Renal cortical epithelial cell (primary cell): Measurements from ENCODE around the gene TPP1. TPM values are rescaled to one million over a fixed set of nuclear protein-coding genes. Genes with fewer than 3 reads are reported as not detected.

Source experiments
- DNase-seq: peaks from one replicate; pipeline ENCODE4 v3.0.0-alpha.2; 2011; ENCODE audit warnings: low read depth
- total RNA-seq: library from RNA; depleted of rRNA; stranded (reverse); fragments of >200 nt; gene quantifications from 2 replicates; pipeline ENCODE4 v1.2.3, GENCODE V29; 2014

TPP1 gene
- total RNA-seq, 1 donor from 2014 or later, result 107 TPM

DNA sequence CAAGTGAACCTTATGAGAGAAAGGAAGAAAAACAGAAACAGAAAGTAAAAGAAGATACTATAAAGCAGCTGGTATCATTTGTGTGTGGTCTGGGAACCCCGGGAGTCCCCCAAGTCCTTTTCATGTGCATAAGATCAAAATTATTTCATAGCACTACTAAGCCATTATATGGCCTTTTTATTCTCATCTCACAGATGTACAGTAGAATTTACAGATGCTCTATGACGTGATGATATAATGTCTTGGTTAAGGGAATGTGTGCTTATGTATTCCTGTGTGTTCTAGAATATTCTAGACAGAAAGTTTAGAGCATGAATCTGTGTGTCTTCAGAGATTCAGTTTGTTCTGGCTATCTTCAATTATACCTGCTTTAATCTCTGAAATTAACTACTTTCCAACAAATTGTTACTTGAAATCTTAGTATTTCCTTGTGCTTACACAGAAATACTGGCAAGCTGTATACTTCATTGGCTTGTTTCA lies 8.6 kb upstream of the TPP1 start:
- DNase-seq, result no peak

DNA sequence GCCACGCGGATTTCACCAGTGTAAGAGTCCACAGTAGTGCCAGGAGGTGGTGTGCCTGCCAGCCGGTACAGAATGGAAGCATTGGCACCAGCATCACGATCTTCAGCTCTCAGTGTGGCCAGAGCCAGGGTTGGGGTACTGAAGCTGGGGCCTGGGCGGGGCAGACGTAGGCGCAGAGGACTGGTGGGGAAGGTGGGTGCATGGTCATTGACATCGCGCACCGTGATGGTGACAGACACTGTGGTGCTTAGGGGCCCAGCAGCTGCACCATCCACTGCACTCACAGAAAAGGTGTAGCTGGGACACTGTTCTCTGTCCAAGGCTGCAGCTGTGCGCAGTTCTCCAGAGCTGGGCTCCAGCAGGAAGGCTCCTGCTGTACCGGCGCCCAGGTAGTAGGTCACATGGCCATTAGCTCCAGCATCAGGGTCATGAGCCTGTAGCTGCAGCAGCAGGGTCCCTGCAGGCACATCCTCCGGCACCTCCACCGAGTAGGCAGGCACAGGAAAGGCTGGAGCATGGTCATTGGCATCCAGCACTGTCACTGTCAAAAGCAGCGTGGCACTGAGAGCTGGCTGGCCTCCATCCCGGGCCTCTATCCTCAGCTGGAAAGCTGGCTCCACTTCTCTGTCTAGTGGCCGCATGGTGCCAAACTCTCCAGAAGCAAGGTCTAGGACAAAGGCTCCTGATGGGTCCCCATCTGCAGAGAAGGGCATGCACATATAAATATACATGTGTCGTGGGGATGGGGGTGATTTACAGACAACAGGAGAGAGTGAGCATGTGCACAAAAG lies 7.9 kb upstream of the TPP1 start:
- no peak for DNase-seq

DNA sequence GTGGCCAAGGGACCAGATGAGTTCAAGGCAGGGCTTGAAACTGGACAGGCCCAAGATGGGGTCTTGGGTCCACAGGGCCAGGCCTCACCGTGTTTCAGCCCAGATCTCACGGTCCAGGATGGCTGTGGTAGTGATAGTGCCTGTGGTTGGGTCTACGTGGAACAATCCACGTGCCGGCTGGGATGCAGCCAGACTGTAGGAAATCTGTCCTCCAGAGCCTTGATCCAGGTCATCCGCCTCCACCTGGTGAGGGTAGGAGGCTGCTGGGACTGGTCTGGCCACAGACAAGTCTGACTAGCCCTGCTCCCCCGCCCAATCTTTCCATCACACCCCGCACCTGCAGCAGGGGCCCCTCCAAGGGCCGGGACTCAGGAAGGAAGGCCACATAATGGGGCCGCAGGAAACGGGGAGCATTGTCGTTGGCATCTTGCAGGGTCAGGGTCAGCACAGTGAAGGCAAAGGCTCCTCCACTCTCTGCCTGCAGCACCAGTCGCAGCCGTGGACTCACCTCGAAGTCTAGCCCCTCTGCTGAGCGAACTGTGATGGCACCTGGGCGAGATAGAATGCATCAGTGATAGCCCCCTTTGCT lies 6.7 kb upstream of the TPP1 start:
- no peak for DNase-seq

DNA sequence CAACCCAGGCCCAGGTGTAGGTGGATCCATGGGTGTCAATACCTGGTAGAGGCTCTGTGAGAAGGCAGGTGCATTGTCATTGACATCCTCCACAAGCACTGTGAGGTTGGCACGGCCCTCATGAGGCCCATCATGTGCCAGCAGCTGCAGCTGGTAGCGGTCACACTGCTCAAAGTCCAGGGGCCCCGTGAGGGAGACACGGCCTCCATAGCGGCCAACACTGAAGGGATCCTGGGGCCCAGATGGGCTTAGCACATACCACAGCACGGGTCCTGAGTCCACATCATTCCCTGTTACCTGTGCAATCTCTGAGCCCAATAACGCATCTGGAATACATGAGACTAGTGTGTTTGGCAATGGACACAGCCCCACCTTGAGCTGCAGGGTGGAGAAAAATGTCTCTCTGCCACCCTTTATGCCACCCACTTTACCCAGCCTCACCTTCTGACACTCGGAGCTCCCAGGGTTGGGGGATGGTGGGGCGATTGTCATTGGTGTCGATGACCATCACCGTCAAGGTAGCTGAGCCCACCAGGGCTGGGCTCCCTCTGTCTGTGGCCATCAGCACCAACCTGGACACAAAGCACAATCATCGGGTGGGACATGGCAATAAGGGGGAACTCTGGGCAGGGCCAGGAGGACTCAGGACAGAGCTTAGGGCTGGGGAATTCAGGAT lies 6.1 kb upstream of the TPP1 start:
- DNase-seq, result no peak

DNA sequence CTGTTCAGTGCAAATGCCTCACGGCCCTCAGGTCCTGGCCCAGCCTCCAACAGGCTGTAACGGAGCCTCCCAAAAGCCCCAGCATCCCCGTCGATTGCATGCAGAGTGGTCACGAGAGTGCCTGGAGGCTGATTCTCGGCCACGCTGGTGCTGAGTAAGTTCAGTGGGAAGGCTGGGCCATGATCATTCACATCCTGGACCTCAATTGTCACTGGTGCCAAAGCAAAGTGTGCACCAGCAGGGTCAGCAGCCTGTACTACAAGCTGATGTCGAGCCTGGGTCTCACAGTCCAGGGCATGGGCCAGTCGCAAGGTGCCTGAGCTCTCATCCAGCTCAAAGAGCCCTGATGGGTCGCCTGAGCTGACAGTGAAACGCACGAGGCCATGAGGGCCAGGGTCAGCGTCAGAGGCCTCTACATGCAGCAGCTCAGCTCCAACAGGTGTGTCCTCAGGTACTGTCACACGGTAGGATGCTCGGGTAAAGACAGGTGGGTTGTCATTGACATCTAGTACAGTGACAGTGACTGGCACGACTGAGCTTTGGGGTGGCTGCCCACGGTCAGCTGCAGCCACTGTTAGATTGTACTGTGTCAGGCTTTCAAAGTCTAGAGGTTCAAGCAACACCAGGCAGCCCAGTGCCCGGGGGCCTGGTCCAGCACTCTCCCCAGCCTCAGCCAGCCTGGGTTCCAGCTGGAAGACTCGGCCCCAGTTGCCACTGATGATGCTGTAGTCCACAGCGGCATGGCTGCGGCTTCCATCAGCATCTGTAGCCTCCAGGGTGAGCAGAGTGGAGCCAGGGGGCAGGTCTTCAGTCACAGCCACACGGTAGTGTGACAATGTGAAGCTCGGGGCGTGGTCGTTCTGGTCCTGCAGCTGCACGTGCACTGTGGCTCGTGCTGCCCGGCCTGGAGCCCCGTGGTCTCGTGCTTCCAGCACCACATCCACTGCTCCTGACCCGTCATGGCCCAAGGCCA lies 4.5 kb upstream of the TPP1 start:
- DNase-seq, result no peak

DNA sequence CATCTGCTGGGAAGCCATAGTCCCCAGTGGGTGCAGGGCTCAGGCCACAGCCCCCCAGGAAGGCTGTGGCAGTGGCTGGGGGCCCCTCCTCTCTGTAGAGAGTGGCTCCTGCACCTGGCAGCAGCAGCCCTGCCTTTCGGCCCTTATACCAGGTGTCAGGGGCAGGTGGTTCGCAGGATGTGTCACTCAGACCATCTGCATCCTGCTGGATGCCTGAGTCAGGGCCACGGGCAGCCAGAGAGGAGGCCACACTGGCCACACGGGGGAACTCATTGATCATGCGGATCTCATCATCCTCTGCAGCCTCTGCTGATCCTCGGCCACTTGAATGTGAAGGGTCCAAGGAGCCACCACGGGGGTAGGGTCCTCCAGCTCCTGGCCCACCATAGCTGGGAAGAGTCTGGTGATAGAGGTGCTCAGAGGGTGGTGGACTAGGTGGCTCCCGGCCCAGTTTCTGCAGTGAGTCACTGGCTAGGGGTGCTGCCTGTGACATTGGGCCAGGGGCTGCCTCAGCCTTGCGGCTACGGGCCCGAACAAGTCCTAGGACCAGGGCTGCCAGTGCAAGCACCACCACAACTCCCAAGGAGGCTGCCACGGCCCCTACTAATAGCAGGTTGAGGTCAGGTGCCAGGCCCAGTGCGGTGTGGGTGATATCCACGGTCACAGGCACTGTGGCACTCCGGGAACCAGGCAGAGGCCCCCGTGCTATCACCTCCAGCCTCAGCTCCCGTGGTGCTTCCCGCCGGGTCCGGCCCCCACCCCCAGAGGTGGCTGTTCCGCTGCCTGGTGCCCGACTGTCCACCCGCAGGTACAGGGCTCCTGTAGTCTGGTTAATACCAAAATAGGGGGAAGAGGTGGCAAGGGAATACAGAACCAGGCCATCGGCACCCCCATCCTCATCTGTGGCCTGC lies 3.3 kb upstream of the TPP1 start:
- DNase-seq, result no peak

DNA sequence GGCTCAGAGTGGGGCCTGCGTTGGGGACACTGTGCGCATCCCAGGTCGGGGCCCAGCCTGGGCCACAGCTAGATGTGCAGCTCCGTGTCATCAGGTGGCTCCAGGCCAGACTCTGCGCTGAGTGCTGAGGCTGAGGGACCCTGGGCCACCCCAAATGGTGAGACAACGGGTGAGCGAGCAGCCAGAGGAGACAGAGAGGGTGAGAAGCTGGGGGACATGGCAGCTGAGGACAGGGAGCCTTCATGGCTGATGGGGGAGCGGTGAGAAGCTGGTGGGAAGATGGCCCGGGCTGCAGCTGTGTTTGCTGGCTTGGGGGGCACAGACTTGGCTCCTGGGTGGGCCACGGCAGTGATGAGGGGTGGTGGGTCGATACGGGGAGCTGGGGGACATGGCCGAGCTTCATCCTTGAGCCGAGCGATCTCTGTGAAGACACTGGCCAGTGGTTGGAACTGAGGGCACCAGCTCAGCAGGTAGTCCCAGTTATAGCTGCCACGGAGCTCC lies 2.5 kb upstream of the TPP1 start:
- no peak for DNase-seq

DNA sequence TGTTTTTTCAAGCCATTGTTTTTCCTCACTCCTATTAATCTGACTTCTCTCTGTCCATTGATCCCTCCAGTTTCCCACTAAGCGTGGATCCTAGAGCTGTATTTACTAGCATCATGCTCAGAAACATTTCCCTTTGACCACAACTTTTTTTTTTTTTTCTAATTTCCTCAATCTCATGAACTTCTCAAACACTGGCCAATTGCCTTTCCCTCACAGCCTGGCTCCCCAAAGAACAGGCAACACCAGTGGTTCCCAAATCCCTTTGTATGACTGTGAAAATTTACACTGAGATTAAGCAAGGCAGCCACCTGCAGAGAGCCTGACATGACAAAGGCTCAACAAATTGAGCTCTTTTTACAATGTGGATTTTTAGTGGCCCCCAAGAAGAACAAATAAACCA lies 1.4 kb upstream of the TPP1 start:
- no peak for DNase-seq

DNA sequence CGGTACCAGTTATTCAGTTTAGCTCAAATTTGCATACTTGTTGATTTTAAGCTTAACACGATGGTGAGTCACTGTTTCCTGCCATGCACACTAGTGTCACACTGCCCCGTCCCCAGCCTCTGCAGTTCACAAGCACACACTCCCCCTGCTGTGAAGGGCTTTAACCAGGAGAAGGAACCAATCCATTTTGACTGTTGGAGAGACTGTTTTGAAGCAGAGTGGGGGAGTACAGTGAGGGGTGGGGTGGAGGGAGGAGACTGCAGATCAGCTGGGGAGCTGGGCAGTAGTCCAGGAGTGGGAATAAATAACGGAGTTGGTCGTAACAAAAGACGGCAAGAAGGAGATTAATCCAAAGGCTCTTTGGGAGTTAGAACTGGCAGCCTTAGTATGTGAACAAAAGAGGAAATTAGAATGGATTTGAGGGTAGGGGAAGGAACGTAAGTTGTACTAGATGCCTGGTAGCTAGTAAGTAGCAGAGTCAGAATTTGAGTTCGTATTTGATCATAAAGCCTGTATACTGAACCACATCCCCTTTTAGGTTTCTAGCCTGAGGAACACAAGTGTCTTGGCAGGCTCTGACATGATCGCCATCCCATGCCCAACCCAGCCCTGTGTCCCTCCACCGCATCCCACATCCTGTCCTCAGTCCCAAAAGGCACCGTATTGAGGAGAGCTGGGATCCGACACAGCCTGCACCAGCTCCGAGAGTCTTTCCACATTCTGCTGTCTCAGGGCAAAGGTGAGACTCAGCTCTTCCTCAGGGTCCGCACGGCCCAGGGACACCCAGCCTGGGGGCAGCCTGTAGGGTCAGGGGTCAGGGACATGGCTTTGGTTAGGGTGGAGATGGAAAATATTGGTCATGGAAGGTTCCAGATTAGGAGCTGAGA lies 862 bp downstream of the TPP1 start:
- DNase-seq, result peak; percentile 78

DNA sequence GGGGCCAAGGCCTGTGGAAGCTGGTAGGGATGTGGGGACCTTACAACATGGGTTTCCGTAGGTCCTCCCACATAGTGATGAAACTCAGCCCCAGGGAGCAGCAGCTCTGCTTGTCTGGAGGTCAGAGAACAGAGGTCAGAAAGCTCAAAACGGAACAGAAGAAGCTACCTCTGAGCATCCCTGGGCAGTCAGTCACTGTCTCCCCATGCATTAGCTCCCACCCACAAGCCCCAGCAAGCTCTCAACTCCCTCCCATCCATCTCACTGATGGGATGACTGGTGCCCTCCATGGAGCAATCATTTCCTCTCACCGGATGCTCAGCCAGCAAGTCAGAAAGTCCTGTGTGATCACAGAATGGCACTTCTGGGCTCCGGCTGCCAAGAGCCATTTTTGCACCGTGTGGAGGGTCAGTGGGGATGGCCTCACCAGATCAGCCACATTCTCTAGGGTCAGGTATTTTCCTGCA lies 1.9 kb downstream of the TPP1 start:
- no peak for DNase-seq

DNA sequence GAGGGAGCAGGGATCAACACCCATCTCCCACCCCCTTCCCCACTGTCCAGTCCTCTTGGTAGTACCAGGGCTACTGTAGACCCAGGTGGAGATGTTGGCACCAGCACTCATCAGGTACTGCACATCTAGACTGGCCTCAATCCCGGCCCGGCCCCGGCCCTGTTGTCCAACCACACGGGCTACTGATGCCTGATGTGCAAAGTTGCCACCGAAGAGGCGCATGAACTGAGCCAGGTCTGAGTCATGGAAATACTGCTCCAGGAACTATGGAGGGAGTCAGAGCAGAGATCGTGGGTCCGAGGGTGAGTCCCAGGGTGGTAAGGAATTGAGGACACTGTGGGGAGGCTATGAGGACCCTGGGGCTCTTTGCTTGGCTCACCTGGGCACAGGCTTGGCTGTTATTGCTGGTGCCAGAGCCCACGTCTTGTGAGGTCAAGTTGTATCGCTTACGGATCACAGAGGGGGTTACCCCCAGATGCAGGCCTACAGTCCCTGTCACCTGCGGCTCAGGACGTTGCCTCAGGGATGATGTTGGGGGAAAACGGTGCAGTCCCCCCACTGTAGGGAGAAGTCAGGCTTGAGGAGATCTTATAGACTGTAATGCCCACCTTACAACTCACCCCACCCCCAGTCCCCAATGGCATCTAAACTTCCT lies 2.5 kb downstream of the TPP1 start:
- DNase-seq, result no peak

DNA sequence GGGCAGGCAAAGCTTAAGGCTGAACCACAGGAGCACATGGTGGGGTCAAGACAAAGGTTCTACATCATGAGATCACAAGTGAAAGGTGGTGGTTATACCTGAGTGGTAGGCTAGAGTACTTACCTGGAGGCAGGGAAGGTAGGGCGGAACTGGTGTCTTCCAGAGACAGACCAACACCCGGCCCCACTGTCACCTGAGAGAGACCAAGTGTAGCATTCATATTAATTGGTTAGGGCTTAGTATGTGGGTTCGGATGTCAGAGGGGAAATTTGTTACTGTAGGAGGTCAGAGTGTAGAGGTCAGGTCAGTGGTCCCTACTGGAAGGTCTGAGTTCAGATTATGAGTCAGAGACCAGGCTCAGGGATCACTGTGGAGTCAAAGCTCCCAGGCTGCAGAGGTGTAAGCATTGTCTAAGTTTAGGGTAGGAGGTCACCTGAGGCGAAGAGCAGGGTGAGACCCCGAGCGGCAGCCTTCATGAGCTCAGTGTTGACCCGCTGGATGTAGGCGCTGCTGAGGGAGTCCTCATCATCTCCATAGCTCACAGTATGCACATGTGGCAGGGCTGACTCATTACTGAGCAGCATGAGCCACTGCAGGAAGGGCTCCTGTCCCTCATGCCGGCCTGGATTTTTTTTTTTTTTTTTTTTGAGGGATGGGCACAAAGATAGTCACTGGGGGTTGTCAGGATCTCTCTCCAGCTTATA lies 3.2 kb downstream of the TPP1 start:
- DNase-seq, result no peak

DNA sequence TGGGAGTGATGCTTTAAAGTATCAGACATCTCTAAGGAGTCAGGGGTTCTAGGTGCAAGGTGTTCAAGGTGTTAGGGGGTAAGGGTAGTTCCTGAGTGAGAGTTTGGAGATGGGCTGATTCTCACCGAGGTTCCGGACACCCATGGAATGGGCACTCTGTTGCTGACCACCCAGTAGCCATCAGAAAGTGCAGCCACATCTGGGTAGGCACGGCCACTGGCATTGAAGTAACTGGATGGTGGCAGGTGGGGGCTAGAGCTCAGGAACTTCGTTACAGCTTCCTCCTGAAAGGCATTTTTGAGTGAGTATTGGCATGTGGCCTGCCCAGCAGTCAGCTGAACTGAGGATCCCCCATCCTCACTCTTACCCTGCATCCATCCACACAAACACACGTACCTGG lies 4.2 kb downstream of the TPP1 start:
- no peak for DNase-seq

DNA sequence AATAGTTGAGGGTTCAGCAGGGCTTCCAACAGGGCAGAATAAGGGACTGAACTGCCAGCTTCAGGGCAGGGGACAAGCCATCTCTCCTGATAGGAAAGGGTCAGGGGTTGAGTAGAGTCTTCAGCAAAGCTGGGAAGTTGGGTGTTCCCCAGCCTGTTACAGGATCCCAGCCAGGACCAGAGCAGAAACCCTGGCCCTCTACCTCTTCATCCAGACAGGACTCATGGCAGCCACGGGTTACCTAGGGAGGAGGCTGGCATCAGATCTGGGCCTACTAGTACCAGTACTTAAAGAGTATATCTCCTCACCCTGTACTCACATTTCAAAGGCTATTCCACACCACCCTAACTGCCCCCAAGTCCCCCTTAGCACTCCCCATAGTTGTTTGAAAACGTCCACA lies 4.8 kb downstream of the TPP1 start:
- DNase-seq, result no peak

DNA sequence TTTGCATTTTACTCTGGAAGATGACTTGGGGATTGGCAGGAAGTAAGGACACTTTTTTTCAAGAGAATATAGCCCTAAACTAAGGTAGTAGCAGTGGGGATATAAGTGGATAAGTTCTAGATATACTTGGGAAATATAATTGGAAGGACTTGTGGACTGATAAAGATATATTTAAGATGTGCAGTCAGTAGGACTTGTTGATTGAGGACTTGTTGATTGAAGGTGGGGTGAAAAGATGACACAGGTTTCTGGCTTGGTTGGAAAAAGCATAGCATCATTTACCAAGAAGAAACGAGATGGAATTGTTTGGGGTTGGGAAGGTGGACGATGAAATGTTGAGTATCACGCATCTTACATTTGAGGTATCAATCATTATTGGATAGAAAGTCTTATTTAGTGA lies 5.7 kb downstream of the TPP1 start:
- DNase-seq, result no peak

DNA sequence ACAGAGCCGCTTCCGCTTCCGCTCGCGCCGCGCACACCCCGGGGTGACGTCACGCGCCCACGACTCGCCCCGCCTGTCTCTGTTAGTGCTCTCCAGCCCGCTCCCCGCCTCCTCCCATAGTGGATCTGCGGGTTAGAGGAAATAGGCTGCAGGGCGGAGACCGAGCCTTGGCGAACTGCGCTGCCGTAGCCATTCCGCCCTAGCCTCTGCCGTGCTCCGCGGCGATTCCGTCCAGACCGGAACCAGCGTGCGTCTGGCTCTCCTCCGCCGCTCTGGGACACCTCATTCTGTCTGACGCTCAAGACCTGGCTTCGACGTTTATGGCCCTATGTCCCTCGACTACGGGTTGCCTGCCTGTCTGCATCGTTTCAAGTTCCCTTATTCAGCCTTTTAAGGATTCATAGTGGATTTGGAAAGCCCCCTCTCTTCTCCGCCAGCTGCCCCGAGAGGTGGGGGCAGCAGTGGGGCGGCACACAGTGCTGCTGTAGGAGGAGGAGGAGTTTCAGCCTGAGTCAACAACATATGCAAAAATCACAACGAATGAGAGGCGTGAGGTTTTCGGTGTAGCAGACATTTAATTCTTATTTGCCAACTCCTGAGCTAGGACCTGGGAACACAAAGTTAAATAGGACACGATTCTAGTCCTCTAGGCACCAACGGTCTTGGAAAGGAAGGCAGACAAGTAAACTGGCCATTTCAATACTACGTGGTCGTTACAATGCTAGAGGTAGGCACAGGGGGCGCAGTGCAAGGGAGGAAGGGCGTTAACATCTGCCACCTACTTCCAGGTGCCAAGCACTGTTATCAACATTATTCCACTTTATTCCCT lies 6.8 kb downstream of the TPP1 start, which contains the start of gene TAF10:
TAF10 (minus strand) TSS at position 4 of the 829 bp plus-strand sequence. CDS start 27 bp downstream, outside the sequence.
- peak; percentile 85 for DNase-seq

DNA sequence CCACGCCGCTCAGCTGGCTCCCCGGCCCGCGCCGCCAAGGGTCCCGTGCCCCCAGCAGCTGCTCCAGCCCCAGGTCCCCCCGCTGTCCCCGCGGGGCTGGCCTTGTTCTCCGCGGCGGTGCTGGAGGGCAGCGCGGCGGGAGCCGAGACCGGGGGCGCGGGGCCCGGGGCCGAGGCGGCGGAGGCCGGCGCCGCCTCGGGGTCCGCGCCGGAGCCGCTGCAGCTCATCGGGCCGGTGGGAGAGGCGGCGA lies 7.3 kb downstream of the TPP1 start:
- no peak for DNase-seq
